Thoracic aorta (tissue), 2 donors: ENCODE data around the gene MB. TPM values are rescaled to one million over a fixed set of nuclear protein-coding genes. Genes with fewer than 3 reads are reported as not detected.

ENCODE experiments used
- ATAC-seq: fragments of 150-250 bp; one replicate; pipeline ENCODE4 v1.8.0; 2017; ENCODE audit warnings: low read depth; ENCODE audit not compliant: insufficient number of reproducible peaks, low FRiP score
- DNase-seq: peaks from one replicate; pipeline ENCODE4 v3.0.0-alpha.2; 2020; ENCODE audit warnings: low spot score
- H3K27ac ChIP-seq, 2 donors: fragments of 200-600 bp; sonication (generic); 1 replicate in 1 of 2; 2 replicates in 1 of 2; pipeline ENCODE4 v1.5.1; 2016; ENCODE audit warnings: mild to moderate bottlenecking in 2 of 2, moderate library complexity in 2 of 2
- H3K27me3 ChIP-seq: fragments of 200-600 bp; sonication (generic); replicated peaks from 2 replicates; pipeline ENCODE4 v1.6.0; 2016; ENCODE audit warnings: mild to moderate bottlenecking; ENCODE audit not compliant: insufficient read depth
- H3K36me3 ChIP-seq: fragments of 200-600 bp; sonication (generic); one replicate; pipeline ENCODE4 v1.5.1; 2016
- H3K4me1 ChIP-seq, 2 donors: fragments of 200-600 bp; sonication (generic); 1 replicate in 1 of 2; 2 replicates in 1 of 2; pipeline versions ENCODE4 v1.5.1 to v1.6.0; 2016; ENCODE audit warnings: low read depth in 2 of 2, mild to moderate bottlenecking in 1 of 2; ENCODE audit not compliant: control insufficient read depth in 1 of 2
- H3K4me3 ChIP-seq: fragments of 200-600 bp; sonication (generic); 2 replicates; pipeline ENCODE4 v1.5.1; 2016; ENCODE audit warnings: mild to moderate bottlenecking
- H3K9me3 ChIP-seq: fragments of 200-600 bp; sonication (generic); 2 replicates; pipeline ENCODE4 v1.5.1; 2016
- CTCF ChIP-seq: fragments of 200-600 bp; sonication (generic); IDR thresholded peaks from one replicate; pipeline ENCODE4 v1.5.1; 2019; ENCODE audit warnings: antibody characterized with exemption
- total RNA-seq, 2 donors: library from RNA; depleted of rRNA; stranded (reverse); fragments of >200 nt; gene quantifications; one replicate each; pipeline versions ENCODE4 v1.1.0 to v1.2.3, GENCODE V29; 2016

The MB gene
- total RNA-seq, 2 donors from 2014 or later: not detected

GRCh38 chr22:35559354-35560005 lies 57.6 kb downstream of the MB start:
- Histone ChIP-seq H3K36me3 (no peaks in the 10 kb centered on the region), H3K27ac (no peak overlapping the region), H3K9me3 (no peaks in the 10 kb centered on the region), H3K4me1 (no peaks in the 10 kb centered on the region), H3K27me3 (no peaks in the 10 kb centered on the region), H3K4me3 (no peak overlapping the region)
- ATAC-seq: no peak
- no peak for DNase-seq
- TF ChIP-seq CTCF: no peak

GRCh38 chr22:35558719-35559118 lies 58.4 kb downstream of the MB start:
- no peak for TF ChIP-seq CTCF
- no peak for ATAC-seq
- Histone ChIP-seq H3K36me3 (no peaks in the 10 kb centered on the region), H3K27me3 (no peaks in the 10 kb centered on the region), H3K4me3 (no peak overlapping the region), H3K9me3 (no peaks in the 10 kb centered on the region), H3K27ac (no peak overlapping the region), H3K4me1 (no peaks in the 10 kb centered on the region)
- no peak for DNase-seq

GRCh38 chr22:35558031-35558430 lies 59.1 kb downstream of the MB start:
- Histone ChIP-seq H3K27ac (no peak overlapping the region), H3K36me3 (peaks cover 3% of the 10 kb centered on the region), H3K4me1 (no peaks in the 10 kb centered on the region), H3K9me3 (no peaks in the 10 kb centered on the region), H3K4me3 (no peak overlapping the region), H3K27me3 (no peaks in the 10 kb centered on the region)
- ATAC-seq: no peak
- TF ChIP-seq CTCF: no peak
- no peak for DNase-seq

Other genes starting within 250 kb of the MB start
- 100 to 1,000 TPM in 1 of 2 donors, 10 to 100 TPM in 1; 28.3 to 332 TPM for gene HMOX1, start 236.2 kb downstream of the MB start, total RNA-seq
- 10 to 100 TPM; 18.1 to 53.1 TPM for gene MCM5, start 217.2 kb downstream of the MB start, total RNA-seq
- gene RASD2, start 76.5 kb downstream of the MB start, total RNA-seq: 10 to 100 TPM; 14.0 to 18.8 TPM
- gene APOL6, start 31.1 kb upstream of the MB start, total RNA-seq: 10 to 100 TPM; 15.3 to 26.5 TPM
- gene APOL5, start 100.5 kb upstream of the MB start, total RNA-seq: not detected